GM21447 (cell line): ENCODE data around the gene P2RX3.
"Not testable (repeated sequence)": the region's sequence is repeated elsewhere in the genome, so short reads cannot be mapped to it uniquely, and the experiment has no call there.

ENCODE experiments used
- ATAC-seq: cut with Tn5 transposase; IDR thresholded peaks from one replicate; pipeline ENCODE4 v1.9.1; 2021; ENCODE audit not compliant: unreplicated experiment

The P2RX3 gene

GRCh38 chr11:57324154-57324885 is 13.8 kb upstream of the P2RX3 start:
- no peak for ATAC-seq

DNA sequence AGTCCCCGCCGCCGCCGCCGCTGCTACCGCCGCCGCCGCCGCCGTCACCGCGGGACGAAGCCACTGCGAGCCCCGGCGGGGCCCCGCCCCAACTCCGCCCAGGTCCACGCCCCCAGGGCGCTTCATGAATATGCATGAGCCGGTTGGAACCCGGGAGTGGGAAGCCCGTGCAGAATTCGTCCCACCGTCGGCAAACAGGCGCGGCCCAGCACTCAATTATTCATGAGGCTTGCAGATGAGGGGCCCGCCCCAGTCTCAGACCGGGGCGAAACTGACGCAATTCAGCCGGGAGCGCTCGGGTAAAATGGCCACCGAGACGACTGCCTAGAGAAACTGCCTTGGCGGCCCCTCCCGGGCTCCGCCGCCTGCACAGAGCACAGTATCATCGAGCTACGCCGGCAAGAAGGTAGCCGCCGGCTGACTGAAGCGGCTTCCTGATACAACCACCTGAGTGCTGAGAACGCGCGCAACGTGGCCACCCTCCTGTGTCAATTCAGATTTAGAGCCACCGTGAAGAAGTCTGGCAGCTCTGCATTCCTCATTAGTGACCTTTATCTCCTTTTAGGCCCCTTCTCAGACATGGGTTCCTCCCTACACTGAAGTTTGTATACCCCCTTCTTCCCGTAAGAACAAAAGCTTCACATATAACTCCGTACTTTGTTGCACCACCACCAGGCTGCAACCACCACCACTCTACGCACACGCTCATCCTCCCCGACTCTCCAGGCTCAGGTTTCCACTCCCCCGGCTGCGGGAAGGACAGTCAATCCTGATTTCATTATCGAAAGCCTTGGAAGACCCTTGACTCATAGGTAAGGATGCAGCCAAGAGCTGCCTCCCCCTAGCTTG is 13.0 kb upstream of the P2RX3 start, which contains the start of gene TNKS1BP1:
TSS of gene TNKS1BP1 (minus strand) at position 67 of the 849 bp plus-strand sequence. CDS start 3,067 bp downstream, outside the sequence.
- peak; percentile 82 for ATAC-seq

GRCh38 chr11:57325735-57326048 is 12.5 kb upstream of the P2RX3 start:
- ATAC-seq = peak; percentile 3

DNA sequence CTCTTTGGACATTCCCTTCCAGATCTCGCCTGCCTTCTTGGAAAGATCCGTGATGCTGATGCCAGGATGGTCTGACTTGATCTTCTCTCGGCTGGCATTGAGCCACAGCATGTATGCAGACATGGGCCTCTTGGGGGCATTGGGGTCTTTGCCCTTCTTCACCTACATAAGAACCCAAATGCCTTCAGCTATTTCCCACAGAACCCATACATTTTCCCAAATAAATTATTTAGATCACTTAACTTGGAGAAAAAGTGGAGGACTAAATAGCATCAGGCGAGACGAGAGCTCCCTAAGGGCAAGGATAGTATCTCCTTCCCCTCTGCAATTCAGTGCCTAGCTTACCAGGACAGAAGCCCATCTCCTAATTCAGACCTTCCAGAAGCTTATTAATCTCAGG is 10.4 kb upstream of the P2RX3 start:
- ATAC-seq = no peak

GRCh38 chr11:57330029-57330428 is 8.1 kb upstream of the P2RX3 start:
- ATAC-seq = no peak

DNA sequence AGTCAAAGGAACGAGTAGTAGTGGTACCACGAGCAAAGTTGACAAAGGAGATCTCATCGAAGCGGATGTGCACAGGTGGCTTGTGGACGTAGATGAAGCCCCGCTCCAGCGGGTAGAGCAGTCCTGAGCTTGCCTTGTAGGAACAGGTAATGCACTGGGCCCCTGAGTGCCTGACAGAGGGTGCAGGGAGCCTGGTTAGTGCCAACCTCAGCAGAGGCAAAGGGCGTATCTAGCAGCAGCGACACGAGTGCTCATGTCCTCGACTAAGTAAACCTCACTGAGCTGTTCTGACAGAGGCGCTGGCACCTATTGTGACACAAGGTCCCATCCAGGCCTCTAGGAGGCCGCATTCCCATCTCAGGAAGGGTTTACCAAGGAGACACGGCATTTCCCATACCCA is 6.4 kb upstream of the P2RX3 start:
- ATAC-seq = no peak

GRCh38 chr11:57332694-57333440 is 5.3 kb upstream of the P2RX3 start:
- ATAC-seq = no peak

- peak; percentile 13 for ATAC-seq
Observed at GRCh38 chr11:57335023-57335342, 3.2 kb upstream of the P2RX3 start.

- peak; percentile 98 for ATAC-seq
Observed at GRCh38 chr11:57335343-57336110, 2.6 kb upstream of the P2RX3 start, which contains the start of gene SSRP1. Gene SSRP1, minus strand, starts transcription at chr11:57335892. Its CDS starts 771 bp downstream, at chr11:57335121.

GRCh38 chr11:57336111-57336666 is 2.0 kb upstream of the P2RX3 start:
- no peak for ATAC-seq

- not testable (repeated sequence) for ATAC-seq
Observed at GRCh38 chr11:57336856-57337255, 1.3 kb upstream of the P2RX3 start.

- ATAC-seq = no peak
Observed at GRCh38 chr11:57339328-57339727, 1.2 kb downstream of the P2RX3 start.

DNA sequence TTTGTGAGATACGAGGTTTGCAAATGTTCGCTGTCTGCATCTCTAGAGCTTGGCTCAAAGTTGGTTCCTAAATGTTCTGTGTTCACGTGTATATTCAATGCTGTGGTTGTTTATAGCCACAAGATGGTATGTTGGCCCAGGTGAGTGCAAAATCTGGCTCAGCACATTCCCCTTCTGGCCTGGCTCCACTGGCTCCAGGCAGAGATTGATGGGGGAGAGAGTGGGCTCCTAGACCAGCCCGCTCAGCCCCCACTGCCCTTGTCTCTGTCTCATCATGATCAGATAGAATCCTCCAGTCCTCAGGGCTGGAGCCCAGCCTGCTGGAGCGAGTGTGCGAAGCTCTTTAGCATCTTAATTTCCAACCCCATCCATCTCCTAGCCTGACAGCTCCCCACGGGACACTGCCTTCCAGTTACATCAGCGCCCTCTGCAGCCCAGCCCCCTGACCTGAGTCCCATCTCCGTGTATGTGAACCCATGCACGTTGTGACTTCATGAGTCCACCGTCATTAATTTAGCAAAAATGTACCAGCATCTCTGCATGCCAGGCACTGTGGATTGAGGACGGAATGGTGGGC is 2.0 kb downstream of the P2RX3 start:
- ATAC-seq = no peak

DNA sequence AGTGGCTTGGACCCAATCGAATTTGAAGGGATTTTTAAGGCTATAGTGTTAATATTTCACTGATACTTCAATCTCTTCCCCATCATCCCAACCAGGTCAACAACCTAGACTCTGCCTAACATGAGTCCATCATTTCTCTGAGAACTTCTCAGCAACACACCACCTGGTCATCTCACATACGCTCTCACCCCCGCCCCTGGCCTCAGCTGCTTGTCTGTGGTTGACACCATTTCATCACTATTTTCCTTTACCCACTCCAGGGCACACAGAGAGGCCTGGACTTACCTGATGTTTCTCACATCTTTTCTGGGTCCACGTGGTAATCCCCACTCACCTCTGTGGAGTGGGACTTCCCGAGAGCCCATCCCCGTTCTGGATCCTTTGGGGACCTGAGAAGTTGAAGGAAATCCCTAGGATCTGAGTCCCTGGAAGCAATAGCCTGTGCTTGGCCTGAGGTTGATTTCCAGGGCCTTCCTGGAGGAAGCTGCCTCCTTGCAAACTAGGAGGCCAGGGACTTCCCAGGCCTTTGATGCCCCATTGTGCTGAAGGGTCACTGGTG is 3.2 kb downstream of the P2RX3 start:
- no peak for ATAC-seq

DNA sequence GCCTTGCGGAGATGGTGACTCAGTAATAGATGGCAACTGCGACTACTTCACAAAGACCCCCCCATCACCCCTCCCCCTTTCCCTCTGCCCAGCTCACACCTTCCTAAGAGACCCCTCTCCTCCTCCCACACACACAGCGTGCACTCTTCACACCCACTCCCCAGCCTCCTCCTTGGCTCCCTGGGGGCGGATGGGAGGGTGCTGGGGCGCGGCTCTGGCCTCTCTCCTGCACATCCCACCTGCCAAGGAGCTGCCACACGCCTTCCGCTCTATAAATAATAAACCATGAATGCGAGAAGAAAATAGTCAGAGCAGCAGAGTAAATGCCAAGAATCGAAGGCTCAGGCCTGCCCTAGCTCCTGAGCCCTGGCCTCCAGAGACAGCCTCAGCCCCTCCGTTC is 4.5 kb downstream of the P2RX3 start:
- no peak for ATAC-seq

GRCh38 chr11:57343825-57344224 is 5.7 kb downstream of the P2RX3 start:
- no peak for ATAC-seq

DNA sequence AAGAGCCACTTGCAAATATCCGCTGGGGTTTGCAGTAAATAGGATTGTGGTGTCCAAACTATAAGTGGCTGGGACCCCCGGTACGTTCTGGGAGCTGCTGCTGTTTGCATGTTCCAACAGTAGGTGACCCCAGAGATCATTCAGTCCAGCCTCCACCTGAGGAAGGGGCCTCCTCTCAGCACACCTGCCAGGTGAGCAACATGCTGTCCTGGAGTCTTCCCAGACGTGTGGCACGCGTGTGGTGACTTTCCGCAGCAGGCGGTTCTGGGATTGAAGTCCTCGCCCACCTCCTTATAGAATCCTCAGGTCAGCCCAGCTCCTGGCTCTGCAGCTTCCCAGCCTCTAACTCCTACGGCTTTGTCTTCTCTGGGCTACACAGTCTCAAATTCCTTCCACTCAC is 6.7 kb downstream of the P2RX3 start:
- ATAC-seq = no peak

GRCh38 chr11:57345555-57346211 is 7.5 kb downstream of the P2RX3 start:
- peak; percentile 67 for ATAC-seq

- ATAC-seq = no peak
Observed at GRCh38 chr11:57347336-57347735, 9.2 kb downstream of the P2RX3 start.
